ENCODE measurements around the gene MORC4.

GRCh38 chrX:106997611-106998010, 2.4 kb downstream of the MORC4 start:
- TF ChIP-seq, protein P1, sequence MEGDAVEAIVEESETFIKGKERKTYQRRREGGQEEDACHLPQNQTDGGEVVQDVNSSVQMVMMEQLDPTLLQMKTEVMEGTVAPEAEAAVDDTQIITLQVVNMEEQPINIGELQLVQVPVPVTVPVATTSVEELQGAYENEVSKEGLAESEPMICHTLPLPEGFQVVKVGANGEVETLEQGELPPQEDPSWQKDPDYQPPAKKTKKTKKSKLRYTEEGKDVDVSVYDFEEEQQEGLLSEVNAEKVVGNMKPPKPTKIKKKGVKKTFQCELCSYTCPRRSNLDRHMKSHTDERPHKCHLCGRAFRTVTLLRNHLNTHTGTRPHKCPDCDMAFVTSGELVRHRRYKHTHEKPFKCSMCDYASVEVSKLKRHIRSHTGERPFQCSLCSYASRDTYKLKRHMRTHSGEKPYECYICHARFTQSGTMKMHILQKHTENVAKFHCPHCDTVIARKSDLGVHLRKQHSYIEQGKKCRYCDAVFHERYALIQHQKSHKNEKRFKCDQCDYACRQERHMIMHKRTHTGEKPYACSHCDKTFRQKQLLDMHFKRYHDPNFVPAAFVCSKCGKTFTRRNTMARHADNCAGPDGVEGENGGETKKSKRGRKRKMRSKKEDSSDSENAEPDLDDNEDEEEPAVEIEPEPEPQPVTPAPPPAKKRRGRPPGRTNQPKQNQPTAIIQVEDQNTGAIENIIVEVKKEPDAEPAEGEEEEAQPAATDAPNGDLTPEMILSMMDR (IDR thresholded peaks at IDR 0.05; ENCODE audit: low read depth, low read length): no peak
- TF ChIP-seq POLR2A (IDR thresholded peaks at IDR 0.05; ENCODE audit: extremely low read depth, insufficient read length): no peak
- TF ChIP-seq, protein P2, sequence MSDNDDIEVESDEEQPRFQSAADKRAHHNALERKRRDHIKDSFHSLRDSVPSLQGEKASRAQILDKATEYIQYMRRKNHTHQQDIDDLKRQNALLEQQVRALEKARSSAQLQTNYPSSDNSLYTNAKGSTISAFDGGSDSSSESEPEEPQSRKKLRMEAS (IDR thresholded peaks at IDR 0.05; ENCODE audit: low read depth, low read length): no peak

Measured in NB4 (cell line).